K562 (cell line): ENCODE measurements around the gene COPS4.
"Not testable (repeated sequence)": the region's sequence is repeated elsewhere in the genome, so short reads cannot be mapped to it uniquely, and the experiment has no call there.

Source experiments
- FOS ChIP-seq: IDR thresholded peaks from 3 replicates; pipeline ENCODE4 v1.6.1; 2011; ENCODE audit not compliant: insufficient read length; ENCODE audit errors: extremely low read depth
- FOXA1 ChIP-seq: fragments of 450-650 bp; IDR thresholded peaks from 2 replicates; pipeline ENCODE4 v1.6.1; 2016; ENCODE audit warnings: mild to moderate bottlenecking, borderline replicate concordance
- HDAC2 ChIP-seq: fragments of 450-650 bp; IDR thresholded peaks from 2 replicates; pipeline ENCODE4 v1.6.1; 2016; ENCODE audit warnings: mild to moderate bottlenecking
- HMG20B ChIP-seq: fragments of 250-450 bp; sonication (Bioruptor Pico); IDR thresholded peaks from 2 replicates; pipeline ENCODE4 v1.5.0; 2021; ENCODE audit warnings: mild to moderate bottlenecking
- MTA1 ChIP-seq: fragments of 450-650 bp; IDR thresholded peaks from 2 replicates; pipeline ENCODE4 v1.6.1; 2017; ENCODE audit warnings: borderline replicate concordance
- NR3C1 ChIP-seq: sonication (generic); formaldehyde crosslinking; IDR thresholded peaks from 2 replicates; pipeline ENCODE4 v1.8.1; 2022; ENCODE audit warnings: missing genetic modification reagents
- POLR2AphosphoS5 ChIP-seq: IDR thresholded peaks from 2 replicates; pipeline ENCODE4 v1.6.1; 2011; ENCODE audit warnings: mild to moderate bottlenecking, low read depth, low read length, moderate library complexity; ENCODE audit not compliant: control insufficient read depth, insufficient read depth
- TRIM24 ChIP-seq, 2 experiments: fragments of 450-650 bp; IDR thresholded peaks; 2 replicates each; pipeline ENCODE4 v1.6.1; 2016
- TF ChIP-seq, protein P1 (sequence below), 3 experiments: IDR thresholded peaks in 2 of 3; conservative IDR thresholded peaks in 1 of 3; 2 replicates each; pipeline ENCODE4 v1.5.1; 2011 to 2012; ENCODE audit warnings: low read length in 3 of 3, mild to moderate bottlenecking in 3 of 3, control low read depth in 2 of 3, improper control_type of control experiment in 1 of 3, inconsistent platforms in 1 of 3, low read depth in 1 of 3, mixed read lengths in 1 of 3, moderate library complexity in 1 of 3; ENCODE audit not compliant: insufficient read depth in 2 of 3

DNA sequence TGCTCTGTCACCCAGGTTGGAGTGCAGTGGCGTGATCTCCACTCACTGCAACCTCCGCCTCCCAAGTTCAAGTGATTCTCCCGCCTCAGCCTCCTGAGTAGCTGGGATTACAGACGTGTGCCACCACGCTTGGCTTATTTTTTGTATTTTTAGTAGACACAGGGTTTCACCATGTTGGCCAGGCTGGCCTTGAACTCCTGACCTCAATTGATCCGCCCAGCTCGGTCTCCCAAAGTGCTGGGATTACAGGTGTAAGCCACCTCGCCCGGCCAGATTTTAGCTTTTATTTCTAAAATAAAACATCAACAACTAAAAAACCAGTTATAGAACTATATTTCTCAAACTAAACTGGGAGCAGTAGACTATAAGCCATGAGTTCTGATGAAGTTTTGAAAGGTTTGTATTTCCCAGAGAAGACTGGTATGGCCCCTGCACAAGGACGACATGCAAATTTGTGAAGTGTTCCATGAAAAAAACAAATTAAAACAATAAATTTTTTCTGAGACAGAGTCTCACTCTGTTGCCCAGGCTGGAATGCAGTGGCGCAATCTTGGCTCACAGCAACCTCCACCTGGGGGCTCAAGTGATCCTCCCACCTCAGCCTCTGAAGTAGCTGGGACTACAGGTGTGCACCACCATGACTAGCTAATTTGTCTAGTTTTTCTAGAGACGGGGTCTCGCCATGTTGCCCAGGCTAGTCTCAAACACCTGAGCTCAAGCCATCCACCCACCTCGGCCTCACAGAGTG, 31.8 kb upstream of the COPS4 start:
- not testable (repeated sequence) for TF ChIP-seq FOS; TRIM24 (IDR thresholded peaks at IDR 0.05); POLR2AphosphoS5; FOXA1; NR3C1 (CRISPR knock-in tag); MTA1; HDAC2; HMG20B
- TF ChIP-seq, protein P1, sequence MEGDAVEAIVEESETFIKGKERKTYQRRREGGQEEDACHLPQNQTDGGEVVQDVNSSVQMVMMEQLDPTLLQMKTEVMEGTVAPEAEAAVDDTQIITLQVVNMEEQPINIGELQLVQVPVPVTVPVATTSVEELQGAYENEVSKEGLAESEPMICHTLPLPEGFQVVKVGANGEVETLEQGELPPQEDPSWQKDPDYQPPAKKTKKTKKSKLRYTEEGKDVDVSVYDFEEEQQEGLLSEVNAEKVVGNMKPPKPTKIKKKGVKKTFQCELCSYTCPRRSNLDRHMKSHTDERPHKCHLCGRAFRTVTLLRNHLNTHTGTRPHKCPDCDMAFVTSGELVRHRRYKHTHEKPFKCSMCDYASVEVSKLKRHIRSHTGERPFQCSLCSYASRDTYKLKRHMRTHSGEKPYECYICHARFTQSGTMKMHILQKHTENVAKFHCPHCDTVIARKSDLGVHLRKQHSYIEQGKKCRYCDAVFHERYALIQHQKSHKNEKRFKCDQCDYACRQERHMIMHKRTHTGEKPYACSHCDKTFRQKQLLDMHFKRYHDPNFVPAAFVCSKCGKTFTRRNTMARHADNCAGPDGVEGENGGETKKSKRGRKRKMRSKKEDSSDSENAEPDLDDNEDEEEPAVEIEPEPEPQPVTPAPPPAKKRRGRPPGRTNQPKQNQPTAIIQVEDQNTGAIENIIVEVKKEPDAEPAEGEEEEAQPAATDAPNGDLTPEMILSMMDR (IDR thresholded peaks at IDR 0.05 in 2 of 3, conservative IDR thresholded peaks at IDR 0.05 in 1 of 3; ENCODE audit: insufficient read depth in 2 of 3, low read depth in 1 of 3, low read length in 3 of 3) = not testable (repeated sequence)
